Measurements from ENCODE around the gene CRCP. TPM values are rescaled to one million over a fixed set of nuclear protein-coding genes. Genes with fewer than 3 reads are reported as not detected.

Gene CRCP
- total and polyA plus RNA-seq, 4 donors: 13.0 to 52.6 (median 18.4) TPM

DNA sequence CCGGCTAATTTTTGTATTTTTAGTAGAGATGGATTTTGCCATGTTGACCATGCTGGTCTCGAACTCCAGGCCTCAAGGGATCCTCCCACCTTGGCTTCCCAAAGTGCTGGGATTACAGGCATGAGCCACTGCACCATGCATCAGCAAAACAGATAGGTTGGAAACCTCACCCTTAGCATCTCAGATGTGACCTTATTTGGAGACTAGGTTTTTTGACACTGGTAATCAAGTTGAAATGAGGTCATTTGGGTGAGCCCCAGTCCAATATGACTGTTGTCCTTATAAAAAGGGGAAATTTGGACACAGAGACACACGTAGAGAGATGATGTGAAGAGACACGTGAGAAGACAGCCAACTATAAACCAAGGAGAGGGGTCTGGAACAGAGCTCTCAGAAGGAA is 48.0 kb downstream of the CRCP start:
- no peaks in the 10 kb centered on the region for H3K9me3 ChIP-seq (ENCODE audit: control insufficient read depth in 4 of 4, low read length in 3 of 4)
- no peak for DNase-seq (ENCODE audit: low spot score)
- 73% methylated on average over 4 of the region's 4 CpGs for WGBS

DNA sequence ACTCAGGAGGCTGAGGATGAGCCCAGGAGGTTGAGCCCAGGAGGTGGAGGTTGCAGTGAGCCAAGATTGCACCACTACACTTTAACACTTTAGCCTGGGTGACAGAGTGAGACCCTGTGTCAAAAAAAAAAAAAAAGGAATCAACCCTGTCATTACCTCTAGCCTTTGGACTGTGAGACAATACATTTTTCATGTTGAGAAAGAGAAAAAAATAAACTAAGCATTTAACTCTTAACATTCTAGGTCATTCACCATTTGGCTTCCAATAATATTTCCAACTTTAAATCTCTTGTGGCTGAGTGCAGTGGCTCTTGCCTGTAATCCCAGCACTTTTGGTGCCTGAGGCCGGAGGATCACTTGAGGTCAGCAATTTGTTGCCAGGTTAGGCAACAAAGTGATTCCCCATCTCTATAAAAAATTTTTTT is 48.6 kb downstream of the CRCP start:
- H3K27ac ChIP-seq (ENCODE audit: low read depth in 1 of 2, low read length in 2 of 2): peak overlapping the region; percentile 37 to 84
- H3K27me3 ChIP-seq (ENCODE audit: control insufficient read depth in 4 of 4, insufficient read depth in 4 of 4, low read length in 3 of 4): no peaks in the 10 kb centered on the region
- H3K4me3 ChIP-seq (ENCODE audit: low read depth in 1 of 3, low read length in 3 of 3): no peak overlapping the region

More for the DNA sequence above, 48.0 kb downstream of the CRCP start:
- Histone ChIP-seq H3K9ac (ENCODE audit: low read depth in 1 of 2, low read length in 2 of 2) (no peak overlapping the region), H3K27me3 (ENCODE audit: control insufficient read depth in 4 of 4, insufficient read depth in 4 of 4, low read length in 3 of 4) (no peaks in the 10 kb centered on the region), H3K4me1 (ENCODE audit: control insufficient read depth in 4 of 4, insufficient read depth in 4 of 4, low read length in 3 of 4) (peaks cover 0 to 8% (median 3%) of the 10 kb centered on the region in 4 donors), H3K36me3 (ENCODE audit: control insufficient read depth in 4 of 4, insufficient read depth in 3 of 4, low read depth in 1 of 4, low read length in 3 of 4) (peaks cover 0 to 5% (median 5%) of the 10 kb centered on the region in 4 donors), H3K4me3 (ENCODE audit: low read depth in 1 of 3, low read length in 3 of 3) (no peak overlapping the region), H3K27ac (ENCODE audit: low read depth in 1 of 2, low read length in 2 of 2) (peak overlapping the region; percentile 37 to 84)
- TF ChIP-seq RXRA (IDR thresholded peaks at IDR 0.05): peak; percentile 10 to 52
- TF ChIP-seq, protein P1, sequence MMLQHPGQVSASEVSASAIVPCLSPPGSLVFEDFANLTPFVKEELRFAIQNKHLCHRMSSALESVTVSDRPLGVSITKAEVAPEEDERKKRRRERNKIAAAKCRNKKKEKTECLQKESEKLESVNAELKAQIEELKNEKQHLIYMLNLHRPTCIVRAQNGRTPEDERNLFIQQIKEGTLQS (IDR thresholded peaks at IDR 0.05): no peak

More for the DNA sequence above, 48.6 kb downstream of the CRCP start:
- no peak for DNase-seq (ENCODE audit: low spot score)
- Histone ChIP-seq H3K4me1 (ENCODE audit: control insufficient read depth in 4 of 4, insufficient read depth in 4 of 4, low read length in 3 of 4) (peaks cover 0 to 8% (median 3%) of the 10 kb centered on the region in 4 donors), H3K9ac (ENCODE audit: low read depth in 1 of 2, low read length in 2 of 2) (no peak overlapping the region), H3K36me3 (ENCODE audit: control insufficient read depth in 4 of 4, insufficient read depth in 3 of 4, low read depth in 1 of 4, low read length in 3 of 4) (peaks cover 0 to 5% (median 3%) of the 10 kb centered on the region in 4 donors), H3K9me3 (ENCODE audit: control insufficient read depth in 4 of 4, low read length in 3 of 4) (no peaks in the 10 kb centered on the region)
- no peak for TF ChIP-seq NR2F2 (IDR thresholded peaks at IDR 0.05)
- TF ChIP-seq, protein P1 (IDR thresholded peaks at IDR 0.05): peak; percentile 7
- TF ChIP-seq YY1 (IDR thresholded peaks at IDR 0.05): no peak
- TF ChIP-seq, protein P2, sequence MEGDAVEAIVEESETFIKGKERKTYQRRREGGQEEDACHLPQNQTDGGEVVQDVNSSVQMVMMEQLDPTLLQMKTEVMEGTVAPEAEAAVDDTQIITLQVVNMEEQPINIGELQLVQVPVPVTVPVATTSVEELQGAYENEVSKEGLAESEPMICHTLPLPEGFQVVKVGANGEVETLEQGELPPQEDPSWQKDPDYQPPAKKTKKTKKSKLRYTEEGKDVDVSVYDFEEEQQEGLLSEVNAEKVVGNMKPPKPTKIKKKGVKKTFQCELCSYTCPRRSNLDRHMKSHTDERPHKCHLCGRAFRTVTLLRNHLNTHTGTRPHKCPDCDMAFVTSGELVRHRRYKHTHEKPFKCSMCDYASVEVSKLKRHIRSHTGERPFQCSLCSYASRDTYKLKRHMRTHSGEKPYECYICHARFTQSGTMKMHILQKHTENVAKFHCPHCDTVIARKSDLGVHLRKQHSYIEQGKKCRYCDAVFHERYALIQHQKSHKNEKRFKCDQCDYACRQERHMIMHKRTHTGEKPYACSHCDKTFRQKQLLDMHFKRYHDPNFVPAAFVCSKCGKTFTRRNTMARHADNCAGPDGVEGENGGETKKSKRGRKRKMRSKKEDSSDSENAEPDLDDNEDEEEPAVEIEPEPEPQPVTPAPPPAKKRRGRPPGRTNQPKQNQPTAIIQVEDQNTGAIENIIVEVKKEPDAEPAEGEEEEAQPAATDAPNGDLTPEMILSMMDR (IDR thresholded peaks at IDR 0.05; ENCODE audit: low read depth, low read length, missing input control): no peak
- peak in 1 of 2 donors; percentile 31 for TF ChIP-seq EGR1 (IDR thresholded peaks at IDR 0.05; ENCODE audit: low read depth in 2 of 2)
- peak in 1 of 2 donors; percentile 44 for TF ChIP-seq RAD21 (IDR thresholded peaks at IDR 0.05)
- TF ChIP-seq FOXA2 (IDR thresholded peaks at IDR 0.05): no peak
- TF ChIP-seq, protein P3, sequence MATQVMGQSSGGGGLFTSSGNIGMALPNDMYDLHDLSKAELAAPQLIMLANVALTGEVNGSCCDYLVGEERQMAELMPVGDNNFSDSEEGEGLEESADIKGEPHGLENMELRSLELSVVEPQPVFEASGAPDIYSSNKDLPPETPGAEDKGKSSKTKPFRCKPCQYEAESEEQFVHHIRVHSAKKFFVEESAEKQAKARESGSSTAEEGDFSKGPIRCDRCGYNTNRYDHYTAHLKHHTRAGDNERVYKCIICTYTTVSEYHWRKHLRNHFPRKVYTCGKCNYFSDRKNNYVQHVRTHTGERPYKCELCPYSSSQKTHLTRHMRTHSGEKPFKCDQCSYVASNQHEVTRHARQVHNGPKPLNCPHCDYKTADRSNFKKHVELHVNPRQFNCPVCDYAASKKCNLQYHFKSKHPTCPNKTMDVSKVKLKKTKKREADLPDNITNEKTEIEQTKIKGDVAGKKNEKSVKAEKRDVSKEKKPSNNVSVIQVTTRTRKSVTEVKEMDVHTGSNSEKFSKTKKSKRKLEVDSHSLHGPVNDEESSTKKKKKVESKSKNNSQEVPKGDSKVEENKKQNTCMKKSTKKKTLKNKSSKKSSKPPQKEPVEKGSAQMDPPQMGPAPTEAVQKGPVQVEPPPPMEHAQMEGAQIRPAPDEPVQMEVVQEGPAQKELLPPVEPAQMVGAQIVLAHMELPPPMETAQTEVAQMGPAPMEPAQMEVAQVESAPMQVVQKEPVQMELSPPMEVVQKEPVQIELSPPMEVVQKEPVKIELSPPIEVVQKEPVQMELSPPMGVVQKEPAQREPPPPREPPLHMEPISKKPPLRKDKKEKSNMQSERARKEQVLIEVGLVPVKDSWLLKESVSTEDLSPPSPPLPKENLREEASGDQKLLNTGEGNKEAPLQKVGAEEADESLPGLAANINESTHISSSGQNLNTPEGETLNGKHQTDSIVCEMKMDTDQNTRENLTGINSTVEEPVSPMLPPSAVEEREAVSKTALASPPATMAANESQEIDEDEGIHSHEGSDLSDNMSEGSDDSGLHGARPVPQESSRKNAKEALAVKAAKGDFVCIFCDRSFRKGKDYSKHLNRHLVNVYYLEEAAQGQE (IDR thresholded peaks at IDR 0.05): no peak
- TF ChIP-seq RXRA (IDR thresholded peaks at IDR 0.05): peak; percentile 75 to 84
- TF ChIP-seq JUND (IDR thresholded peaks at IDR 0.05): peak in 1 of 2 donors; percentile 63
- peak; percentile 51 for TF ChIP-seq SP1 (IDR thresholded peaks at IDR 0.05)
- TF ChIP-seq, protein P4, sequence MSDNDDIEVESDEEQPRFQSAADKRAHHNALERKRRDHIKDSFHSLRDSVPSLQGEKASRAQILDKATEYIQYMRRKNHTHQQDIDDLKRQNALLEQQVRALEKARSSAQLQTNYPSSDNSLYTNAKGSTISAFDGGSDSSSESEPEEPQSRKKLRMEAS (IDR thresholded peaks at IDR 0.05): no peak
- peak; percentile 51 for TF ChIP-seq HNF4G (IDR thresholded peaks at IDR 0.05)
- TF ChIP-seq FOXA1 (IDR thresholded peaks at IDR 0.05): no peak
- no peak for TF ChIP-seq TAF1 (conservative IDR thresholded peaks at IDR 0.05)
- peak; percentile 78 for TF ChIP-seq HNF4A (conservative IDR thresholded peaks at IDR 0.05)
- no peak for TF ChIP-seq GABPA (IDR thresholded peaks at IDR 0.05 in 1 of 2, conservative IDR thresholded peaks at IDR 0.05 in 1 of 2)
- TF ChIP-seq, protein P5, sequence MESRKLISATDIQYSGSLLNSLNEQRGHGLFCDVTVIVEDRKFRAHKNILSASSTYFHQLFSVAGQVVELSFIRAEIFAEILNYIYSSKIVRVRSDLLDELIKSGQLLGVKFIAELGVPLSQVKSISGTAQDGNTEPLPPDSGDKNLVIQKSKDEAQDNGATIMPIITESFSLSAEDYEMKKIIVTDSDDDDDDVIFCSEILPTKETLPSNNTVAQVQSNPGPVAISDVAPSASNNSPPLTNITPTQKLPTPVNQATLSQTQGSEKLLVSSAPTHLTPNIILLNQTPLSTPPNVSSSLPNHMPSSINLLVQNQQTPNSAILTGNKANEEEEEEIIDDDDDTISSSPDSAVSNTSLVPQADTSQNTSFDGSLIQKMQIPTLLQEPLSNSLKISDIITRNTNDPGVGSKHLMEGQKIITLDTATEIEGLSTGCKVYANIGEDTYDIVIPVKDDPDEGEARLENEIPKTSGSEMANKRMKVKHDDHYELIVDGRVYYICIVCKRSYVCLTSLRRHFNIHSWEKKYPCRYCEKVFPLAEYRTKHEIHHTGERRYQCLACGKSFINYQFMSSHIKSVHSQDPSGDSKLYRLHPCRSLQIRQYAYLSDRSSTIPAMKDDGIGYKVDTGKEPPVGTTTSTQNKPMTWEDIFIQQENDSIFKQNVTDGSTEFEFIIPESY (IDR thresholded peaks at IDR 0.05): no peak
- WGBS: 52% methylated on average over 1 of the region's 1 CpG

Measured in liver (tissue), 9 donors.